GM12891 (cell line): Measurements from ENCODE around the gene MARK4.

Experiments
- POLR2A ChIP-seq: IDR thresholded peaks from 2 replicates; pipeline ENCODE4 v1.6.1; 2011; ENCODE audit warnings: low read depth, low read length, control low read depth
- SPI1 ChIP-seq: IDR thresholded peaks from 2 replicates; pipeline ENCODE4 v1.6.1; 2011; ENCODE audit warnings: low read depth, low read length, control low read depth

DNA sequence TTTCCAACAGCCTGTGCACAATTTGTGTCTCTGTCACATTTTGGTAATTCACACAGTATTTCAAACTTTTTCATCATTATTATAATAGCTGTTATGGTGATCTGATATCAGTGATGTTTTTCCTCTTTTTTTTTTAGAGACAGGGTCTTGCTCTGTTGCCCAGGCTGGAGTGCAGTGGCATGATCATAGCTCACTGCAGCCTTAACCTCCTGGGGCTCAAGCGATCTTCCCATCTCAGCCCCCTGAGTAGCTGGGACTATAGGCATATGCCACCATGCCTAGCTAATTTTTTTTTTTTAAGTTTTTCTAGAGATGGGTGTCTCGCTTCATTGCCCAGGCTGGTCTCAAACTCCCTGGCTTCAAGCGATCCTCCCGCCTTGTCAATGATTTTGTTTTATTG lies 5.8 kb downstream of the MARK4 start:
- TF ChIP-seq SPI1 (no peak), POLR2A (no peak)
